Activated CD4-positive, alpha-beta T cell treated with anti-CD3 and anti-CD28 coated beads for 36 hours (primary cell): ENCODE results near the gene RPL19. TPM values are rescaled to one million over a fixed set of nuclear protein-coding genes. Genes with fewer than 3 reads are reported as not detected.

ENCODE experiments used
- ATAC-seq: fragments of 200-7000 bp; cut with Tn5 transposase; one replicate; pipeline ENCODE4 v1.10.0; 2021; ENCODE audit warnings: mild to moderate bottlenecking, moderate library complexity
- CTCF ChIA-PET: fragments of 350-600 bp; sonication (Branson Sonifier 250); formaldehyde crosslinking; loops from one replicate; lab custom pipeline; 2021; ENCODE audit warnings: antibody characterized with exemption; lab: Charles Lee
- POLR2A ChIA-PET: fragments of 350-600 bp; sonication (Branson Sonifier 250); formaldehyde crosslinking; loops from one replicate; lab custom pipeline; 2021; ENCODE audit warnings: antibody characterized with exemption, inconsistent platforms; lab: Charles Lee
- DNase-seq: peaks from one replicate; pipeline ENCODE4 v3.0.0-alpha.2; 2020
- H3K27ac Mint-ChIP-seq: one replicate; pipeline ENCODE4 v1.8.0; 2021; ENCODE audit warnings: mixed read lengths
- H3K27me3 Mint-ChIP-seq: one replicate; pipeline ENCODE4 v1.8.0; 2021; ENCODE audit warnings: mixed read lengths
- H3K36me3 Mint-ChIP-seq: one replicate; pipeline ENCODE4 v1.8.0; 2021; ENCODE audit warnings: low read depth, mixed read lengths
- H3K4me1 Mint-ChIP-seq: one replicate; pipeline ENCODE4 v1.8.0; 2021; ENCODE audit warnings: mixed read lengths
- H3K4me3 Mint-ChIP-seq: one replicate; pipeline ENCODE4 v1.8.0; 2021; ENCODE audit warnings: mild to moderate bottlenecking, moderate library complexity, mixed read lengths
- H3K9me3 Mint-ChIP-seq: one replicate; pipeline ENCODE4 v1.8.0; 2021; ENCODE audit warnings: low read depth, mixed read lengths
- intact Hi-C, 2 experiments: fragments of 100-400 bp; cut with DNase I in 1 of 2; cut with micrococcal nuclease in 1 of 2; formaldehyde crosslinking; loops; one replicate each; pipeline versions ENCODE4 v1.14.2 to v1.15.1; 2022 to 2024; cut with DNase I, micrococcal nuclease
- total RNA-seq, 2 experiments: library from RNA; stranded (reverse); gene quantifications; one replicate each; pipeline ENCODE4 v1.2.3, GENCODE V29; 2021

RPL19 gene
- total RNA-seq, 2 experiments from 2014 or later, result 2,801 to 2,985 TPM

GRCh38 chr17:39208893-39209292 is 8.8 kb downstream of the RPL19 start:
- H3K36me3 Mint-ChIP-seq, result peaks cover 13% of the 10 kb centered on the region
- peak; percentile 63 for DNase-seq
- H3K9me3 Mint-ChIP-seq, result no peaks in the 10 kb centered on the region
- no peaks in the 10 kb centered on the region for H3K27me3 Mint-ChIP-seq
- POLR2A ChIA-PET, result interaction anchor here (0.7 to 1.3 kb wide), 3 partner anchors 9 to 107 kb away, joined by 3 to 6 read pairs (median 4); partner anchors contain the start of gene RPL19
- CTCF ChIA-PET, result interaction anchor here (0.5 to 8.2 kb wide), 6 partner anchors 9 to 418 kb away, joined by 3 to 170 read pairs (median 11); partner anchors contain the start of genes PPP1R1B and RPL19
- peak overlapping the region; percentile 38 for H3K4me3 Mint-ChIP-seq
- intact Hi-C loops, result loop anchor here (5.0 to 10.0 kb wide), 3 partner anchors 256 to 416 kb away; partner anchors contain the start of genes CDK12 (in 1 of the 2) and PPP1R1B (in 1 of the 2)
- H3K27ac Mint-ChIP-seq, result no peak overlapping the region
- peaks cover 35% of the 10 kb centered on the region for H3K4me1 Mint-ChIP-seq
- peak; percentile 7 for ATAC-seq

- DNase-seq, result peak; percentile 89
- intact Hi-C loops, result loop anchor here (5.0 to 10.0 kb wide), 3 partner anchors 255 to 415 kb away; partner anchors contain the start of genes CDK12 (in 1 of the 2) and PPP1R1B (in 1 of the 2)
- Mint-ChIP-seq H3K36me3 (peaks cover 7% of the 10 kb centered on the region), H3K9me3 (no peaks in the 10 kb centered on the region), H3K27ac (peak overlapping the region; percentile 24), H3K4me3 (peak overlapping the region; percentile 38), H3K4me1 (peaks cover 32% of the 10 kb centered on the region), H3K27me3 (no peaks in the 10 kb centered on the region)
- ChIA-PET CTCF (interaction anchor here (0.5 to 8.2 kb wide), 7 partner anchors 10 to 417 kb away, joined by 3 to 170 read pairs (median 5); partner anchors contain the start of genes PPP1R1B and RPL19), POLR2A (interaction anchor here (0.6 to 1.3 kb wide), 3 partner anchors 10 to 107 kb away, joined by 3 to 6 read pairs (median 3); partner anchors contain the start of genes RPL19 and STAC2)
- ATAC-seq, result peak; percentile 76
These were observed 9.4 kb downstream of the RPL19 start for GRCh38 chr17:39209317-39210092.

- ChIA-PET CTCF (interaction anchor here (0.9 to 8.2 kb wide), 4 partner anchors 10 to 45 kb away, joined by 5 to 170 read pairs (median 72); partner anchors contain the start of gene RPL19), POLR2A (interaction anchor here (0.6 to 1.3 kb wide), 2 partner anchors 10 to 16 kb away, joined by 3 to 6 read pairs; partner anchors contain the start of genes RPL19 and STAC2)
- ATAC-seq (no peak), DNase-seq (no peak)
- Mint-ChIP-seq H3K9me3 (no peaks in the 10 kb centered on the region), H3K4me3 (peak overlapping the region; percentile 52), H3K4me1 (peaks cover 32% of the 10 kb centered on the region), H3K27me3 (no peaks in the 10 kb centered on the region), H3K27ac (peak overlapping the region; percentile 25), H3K36me3 (peaks cover 1% of the 10 kb centered on the region)
- intact Hi-C loops, result no loop called here
These were observed 10.0 kb downstream of the RPL19 start for GRCh38 chr17:39210093-39210434.

GRCh38 chr17:39212195-39212810 is 12.2 kb downstream of the RPL19 start:
- Mint-ChIP-seq H3K36me3 (no peaks in the 10 kb centered on the region), H3K4me3 (no peak overlapping the region), H3K9me3 (no peaks in the 10 kb centered on the region), H3K27ac (no peak overlapping the region), H3K4me1 (peaks cover 24% of the 10 kb centered on the region), H3K27me3 (peaks cover 7% of the 10 kb centered on the region)
- intact Hi-C loops, result no loop called here
- POLR2A ChIA-PET, result no interaction called here
- CTCF ChIA-PET, result interaction anchor here (0.6 to 0.7 kb wide), 2 partner anchors 225 to 422 kb away, joined by 3 to 4 read pairs; no protein-coding TSS in a partner anchor
- no peak for DNase-seq
- ATAC-seq, result no peak

- ATAC-seq (no peak), DNase-seq (no peak)
- Mint-ChIP-seq H3K27ac (no peak overlapping the region), H3K9me3 (no peaks in the 10 kb centered on the region), H3K4me1 (peaks cover 21% of the 10 kb centered on the region), H3K27me3 (peaks cover 9% of the 10 kb centered on the region), H3K36me3 (no peaks in the 10 kb centered on the region), H3K4me3 (no peak overlapping the region)
- ChIA-PET CTCF (interaction anchor here (0.7 kb wide), 1 partner anchor 224 kb away, joined by 3 read pairs; no protein-coding TSS in a partner anchor), POLR2A (no interaction called here)
- intact Hi-C loops, result no loop called here
These were observed 12.9 kb downstream of the RPL19 start for GRCh38 chr17:39212841-39213480.

- Mint-ChIP-seq H3K4me3 (no peak overlapping the region), H3K27me3 (peaks cover 11% of the 10 kb centered on the region), H3K27ac (no peak overlapping the region), H3K9me3 (no peaks in the 10 kb centered on the region), H3K36me3 (no peaks in the 10 kb centered on the region), H3K4me1 (peaks cover 12% of the 10 kb centered on the region)
- ChIA-PET POLR2A (no interaction called here), CTCF (no interaction called here)
- ATAC-seq (no peak), DNase-seq (no peak)
- intact Hi-C loops, result no loop called here
These were observed 13.8 kb downstream of the RPL19 start for GRCh38 chr17:39213852-39214251.

DNA sequence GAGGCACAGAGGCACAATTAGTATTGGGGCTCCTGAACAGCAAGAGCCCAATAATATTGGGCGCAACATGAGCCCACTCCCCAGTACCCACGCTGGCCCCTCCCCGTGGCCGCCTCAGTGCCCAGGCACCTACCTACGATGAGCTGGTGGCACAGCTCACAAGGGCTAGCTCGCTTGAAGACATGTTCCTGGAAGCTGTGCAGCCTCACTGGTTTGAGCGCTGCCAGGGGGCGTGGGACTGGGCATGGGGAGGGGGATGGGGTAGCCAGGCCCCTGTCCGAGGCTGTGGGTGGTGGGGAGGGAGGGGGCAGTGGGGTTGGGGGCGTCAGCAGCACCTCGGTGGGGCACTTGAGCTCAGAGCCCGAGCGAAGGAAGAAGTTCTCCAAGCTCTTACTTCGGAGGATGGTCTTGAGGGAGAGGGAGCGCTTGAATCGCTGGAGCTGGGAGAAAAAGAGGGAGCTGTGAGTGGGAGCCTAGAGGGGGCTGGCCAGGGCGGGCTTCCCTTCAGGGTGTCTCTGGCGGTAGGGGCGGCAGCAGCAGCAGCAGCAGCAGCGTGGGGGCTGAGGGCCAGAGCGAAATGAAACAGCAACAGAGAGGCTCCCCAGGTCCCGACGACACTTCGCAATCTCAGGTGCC is 17.8 kb downstream of the RPL19 start:
- no peak overlapping the region for H3K27ac Mint-ChIP-seq
- no peaks in the 10 kb centered on the region for H3K36me3 Mint-ChIP-seq
- no peak for DNase-seq
- no peaks in the 10 kb centered on the region for H3K4me1 Mint-ChIP-seq
- ChIA-PET POLR2A (interaction anchor here (0.6 to 0.8 kb wide), 3 partner anchors 12 to 126 kb away, joined by 3 to 8 read pairs (median 4); no protein-coding TSS in a partner anchor), CTCF (interaction anchor here (0.6 to 1.1 kb wide), 5 partner anchors 13 to 437 kb away, joined by 3 to 7 read pairs (median 3); no protein-coding TSS in a partner anchor)
- peaks cover 18% of the 10 kb centered on the region for H3K27me3 Mint-ChIP-seq
- H3K9me3 Mint-ChIP-seq, result no peaks in the 10 kb centered on the region
- no peak overlapping the region for H3K4me3 Mint-ChIP-seq
- intact Hi-C loops, result no loop called here
- no peak for ATAC-seq

GRCh38 chr17:39218906-39219305 is 18.8 kb downstream of the RPL19 start:
- no peak for ATAC-seq
- CTCF ChIA-PET, result interaction anchor here (0.6 to 1.3 kb wide), 4 partner anchors 12 to 179 kb away, joined by 3 to 4 read pairs (median 4); no protein-coding TSS in a partner anchor
- H3K27me3 Mint-ChIP-seq, result peaks cover 22% of the 10 kb centered on the region
- no peaks in the 10 kb centered on the region for H3K4me1 Mint-ChIP-seq
- H3K9me3 Mint-ChIP-seq, result no peaks in the 10 kb centered on the region
- POLR2A ChIA-PET, result no interaction called here
- H3K36me3 Mint-ChIP-seq, result no peaks in the 10 kb centered on the region
- intact Hi-C loops, result no loop called here
- no peak for DNase-seq
- H3K4me3 Mint-ChIP-seq, result no peak overlapping the region
- no peak overlapping the region for H3K27ac Mint-ChIP-seq

DNA sequence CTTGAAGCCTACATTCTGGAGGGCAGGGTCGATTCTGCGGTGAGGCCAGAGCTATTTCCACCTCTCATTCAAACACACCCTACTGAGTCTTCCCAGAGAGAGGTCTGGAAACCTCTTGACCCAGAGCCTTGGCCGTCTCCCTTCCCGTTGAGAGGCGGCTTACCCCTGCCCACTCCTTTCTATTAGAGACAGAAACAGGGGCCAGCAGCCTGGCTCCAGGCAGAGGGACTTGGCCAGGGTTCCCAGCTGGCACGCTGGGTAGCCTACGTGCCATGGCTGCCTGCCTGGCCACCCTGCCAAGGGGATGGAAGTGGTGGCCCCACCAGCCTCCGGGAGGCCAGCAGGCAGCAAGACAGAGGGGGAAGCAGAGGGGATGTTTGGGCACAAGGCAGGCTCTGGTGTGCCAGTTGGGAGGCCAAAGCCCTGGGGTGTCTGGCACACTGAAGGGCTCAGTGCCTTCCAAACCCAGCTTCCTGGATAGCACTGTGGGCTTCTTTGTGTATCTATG is 19.6 kb downstream of the RPL19 start:
- peaks cover 27% of the 10 kb centered on the region for H3K27me3 Mint-ChIP-seq
- no peak overlapping the region for H3K4me3 Mint-ChIP-seq
- no peak for DNase-seq
- H3K4me1 Mint-ChIP-seq, result peaks cover under 1% of the 10 kb centered on the region
- H3K36me3 Mint-ChIP-seq, result no peaks in the 10 kb centered on the region
- POLR2A ChIA-PET, result no interaction called here
- H3K9me3 Mint-ChIP-seq, result no peaks in the 10 kb centered on the region
- intact Hi-C loops, result no loop called here
- CTCF ChIA-PET, result interaction anchor here (1.0 to 1.3 kb wide), 3 partner anchors 12 to 24 kb away, joined by 3 to 4 read pairs (median 3); no protein-coding TSS in a partner anchor
- no peak overlapping the region for H3K27ac Mint-ChIP-seq
- ATAC-seq, result no peak

DNA sequence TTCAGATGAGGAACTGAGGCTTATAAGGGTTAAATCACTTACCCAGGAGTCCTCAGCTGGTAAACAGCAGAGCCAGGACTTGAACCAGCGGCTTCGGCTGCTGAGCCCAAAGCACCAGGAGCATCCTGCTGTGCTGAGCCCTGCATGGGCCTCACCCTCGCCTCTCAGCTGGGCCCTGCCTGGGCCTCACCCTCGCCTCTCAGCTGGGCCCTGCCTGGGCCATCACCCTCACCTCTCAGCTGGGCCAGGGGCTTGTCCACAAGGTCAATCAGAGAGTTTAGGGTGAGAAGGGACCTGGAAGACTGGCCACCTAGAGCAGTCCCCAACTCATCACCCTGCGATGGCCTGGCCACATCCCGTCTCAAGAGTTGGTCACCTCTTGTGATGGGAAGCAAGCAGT is 21.5 kb downstream of the RPL19 start:
- no peak overlapping the region for H3K4me3 Mint-ChIP-seq
- no peak overlapping the region for H3K27ac Mint-ChIP-seq
- H3K9me3 Mint-ChIP-seq, result no peaks in the 10 kb centered on the region
- ChIA-PET CTCF (interaction anchor here (0.6 to 1.2 kb wide), 4 partner anchors 11 to 23 kb away, joined by 3 to 6 read pairs (median 4); no protein-coding TSS in a partner anchor), POLR2A (no interaction called here)
- peaks cover 35% of the 10 kb centered on the region for H3K27me3 Mint-ChIP-seq
- peaks cover 6% of the 10 kb centered on the region for H3K4me1 Mint-ChIP-seq
- ATAC-seq, result no peak
- no peaks in the 10 kb centered on the region for H3K36me3 Mint-ChIP-seq
- intact Hi-C loops, result no loop called here
- DNase-seq, result no peak
